ENCODE results near the gene LARGE2. TPM values are rescaled to one million over a fixed set of nuclear protein-coding genes. Genes with fewer than 3 reads are reported as not detected.

LARGE2 gene
- total RNA-seq, 1 donor: not detected

DNA sequence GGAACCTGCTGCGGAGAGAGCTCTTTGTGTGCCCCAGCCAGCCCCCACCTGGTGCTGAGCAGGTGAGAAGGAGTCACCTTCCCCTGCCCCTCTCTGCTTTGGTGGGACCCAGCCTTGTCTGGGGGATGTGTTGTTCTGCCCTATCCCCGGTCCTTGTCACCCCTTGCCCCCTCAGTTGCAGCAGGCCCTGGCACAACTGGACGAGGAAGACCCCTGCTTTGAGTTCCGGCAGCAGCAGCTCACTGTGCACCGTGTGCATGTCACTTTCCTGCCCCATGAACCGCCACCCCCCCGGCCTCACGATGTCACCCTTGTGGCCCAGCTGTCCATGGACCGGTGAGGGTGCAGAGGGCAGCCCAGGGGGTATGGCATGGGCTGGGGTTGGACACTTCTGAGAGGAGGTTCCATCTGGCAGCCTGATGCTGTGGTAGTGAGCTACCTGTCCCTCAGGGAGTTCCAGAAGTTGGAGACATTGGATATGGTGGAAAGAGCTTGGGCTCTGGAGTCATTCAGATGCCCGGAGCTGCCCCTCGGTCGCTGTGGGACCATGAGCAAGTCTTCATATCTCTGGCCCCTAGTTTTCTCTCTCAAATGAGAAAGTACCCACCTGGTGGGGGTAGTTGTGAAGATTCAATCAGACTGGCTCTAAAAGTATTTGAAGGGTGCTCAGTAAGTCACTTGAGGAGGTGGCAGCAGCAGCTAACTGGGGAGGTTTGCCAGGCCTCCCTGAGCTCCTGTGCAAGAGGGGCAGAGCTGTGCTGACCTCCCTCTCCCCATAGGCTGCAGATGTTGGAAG, 4.3 kb downstream of the LARGE2 start:
- Histone ChIP-seq H3K9me3 (ENCODE audit: low read depth, low read length) (no peaks in the 10 kb centered on the region), H3K36me3 (ENCODE audit: insufficient read depth, low read length) (no peaks in the 10 kb centered on the region), H4K20me1 (ENCODE audit: insufficient read depth, low read length) (peaks cover 3% of the 10 kb centered on the region), H3K27ac (ENCODE audit: low read depth, low read length) (no peak overlapping the region), H3K4me2 (ENCODE audit: insufficient read depth, low read length) (no peak overlapping the region), H3K79me2 (ENCODE audit: insufficient read depth, low read length) (no peaks in the 10 kb centered on the region), H3K27me3 (ENCODE audit: insufficient read depth, low read length) (peaks cover 45% of the 10 kb centered on the region), H3K4me1 (ENCODE audit: insufficient read depth, low read length) (no peaks in the 10 kb centered on the region), H3K4me3 (ENCODE audit: insufficient read depth, low read length) (no peak overlapping the region), H2AFZ (ENCODE audit: low read length) (no peak overlapping the region)
- TF ChIP-seq CTCF (IDR thresholded peaks at IDR 0.05; ENCODE audit: extremely low read depth, low read depth, low read length): no peak
- peak; percentile 81 for DNase-seq (ENCODE audit: insufficient read length, low spot score, missing footprints)

- no peak for TF ChIP-seq CTCF (IDR thresholded peaks at IDR 0.05; ENCODE audit: extremely low read depth, low read depth, low read length)
- H3K36me3 ChIP-seq (ENCODE audit: insufficient read depth, low read length): no peaks in the 10 kb centered on the region
- H3K27ac ChIP-seq (ENCODE audit: low read depth, low read length): no peak overlapping the region
- peaks cover 5% of the 10 kb centered on the region for H4K20me1 ChIP-seq (ENCODE audit: insufficient read depth, low read length)
- H3K27me3 ChIP-seq (ENCODE audit: insufficient read depth, low read length): peaks cover 39% of the 10 kb centered on the region
- no peak overlapping the region for H2AFZ ChIP-seq (ENCODE audit: low read length)
- H3K4me3 ChIP-seq (ENCODE audit: insufficient read depth, low read length): no peak overlapping the region
- no peak overlapping the region for H3K4me2 ChIP-seq (ENCODE audit: insufficient read depth, low read length)
- no peaks in the 10 kb centered on the region for H3K9me3 ChIP-seq (ENCODE audit: low read depth, low read length)
- H3K79me2 ChIP-seq (ENCODE audit: insufficient read depth, low read length): no peaks in the 10 kb centered on the region
- no peaks in the 10 kb centered on the region for H3K4me1 ChIP-seq (ENCODE audit: insufficient read depth, low read length)
- DNase-seq (ENCODE audit: insufficient read length, low spot score, missing footprints): peak; percentile 77
These were observed 4.9 kb downstream of the LARGE2 start for GRCh38 chr11:45927332-45927683.

DNA sequence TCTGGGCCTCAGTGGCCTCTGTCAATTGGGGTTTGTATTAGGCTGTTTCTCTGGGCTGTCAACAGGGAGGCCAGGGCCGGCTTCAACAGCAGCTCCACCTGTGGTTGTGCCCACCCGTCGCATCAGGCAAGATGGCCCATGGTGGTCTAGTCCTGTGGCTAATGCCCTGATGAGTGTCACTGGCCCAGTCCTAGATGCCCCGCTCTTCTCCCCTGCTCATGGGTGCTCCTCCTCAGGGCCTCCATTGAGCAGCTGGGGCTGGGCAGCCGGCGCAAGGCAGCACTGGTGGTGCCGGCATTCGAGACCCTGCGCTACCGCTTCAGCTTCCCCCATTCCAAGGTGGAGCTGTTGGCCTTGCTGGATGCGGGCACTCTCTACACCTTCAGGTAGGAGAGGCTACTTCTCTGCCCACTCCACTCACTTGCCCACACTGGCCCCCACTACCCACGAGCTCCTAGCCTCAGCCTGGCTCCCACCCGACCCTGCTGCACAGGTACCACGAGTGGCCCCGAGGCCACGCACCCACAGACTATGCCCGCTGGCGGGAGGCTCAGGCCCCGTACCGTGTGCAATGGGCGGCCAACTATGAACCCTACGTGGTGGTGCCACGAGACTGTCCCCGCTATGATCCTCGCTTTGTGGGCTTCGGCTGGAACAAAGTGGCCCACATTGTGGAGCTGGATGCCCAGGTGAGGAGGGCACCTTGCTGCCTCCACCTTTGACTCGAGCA, 5.4 kb downstream of the LARGE2 start:
- H4K20me1 ChIP-seq (ENCODE audit: insufficient read depth, low read length): peaks cover 5% of the 10 kb centered on the region
- TF ChIP-seq CTCF (IDR thresholded peaks at IDR 0.05; ENCODE audit: extremely low read depth, low read depth, low read length): no peak
- H3K9me3 ChIP-seq (ENCODE audit: low read depth, low read length): no peaks in the 10 kb centered on the region
- no peak overlapping the region for H3K27ac ChIP-seq (ENCODE audit: low read depth, low read length)
- peaks cover 33% of the 10 kb centered on the region for H3K27me3 ChIP-seq (ENCODE audit: insufficient read depth, low read length)
- no peak overlapping the region for H2AFZ ChIP-seq (ENCODE audit: low read length)
- H3K4me3 ChIP-seq (ENCODE audit: insufficient read depth, low read length): no peak overlapping the region
- no peak overlapping the region for H3K4me2 ChIP-seq (ENCODE audit: insufficient read depth, low read length)
- peaks cover under 1% of the 10 kb centered on the region for H3K36me3 ChIP-seq (ENCODE audit: insufficient read depth, low read length)
- no peaks in the 10 kb centered on the region for H3K79me2 ChIP-seq (ENCODE audit: insufficient read depth, low read length)
- DNase-seq (ENCODE audit: insufficient read length, low spot score, missing footprints): peak; percentile 76
- H3K4me1 ChIP-seq (ENCODE audit: insufficient read depth, low read length): no peaks in the 10 kb centered on the region

- no peak overlapping the region for H3K27ac ChIP-seq (ENCODE audit: low read depth, low read length)
- H3K4me1 ChIP-seq (ENCODE audit: insufficient read depth, low read length): no peaks in the 10 kb centered on the region
- H3K9me3 ChIP-seq (ENCODE audit: low read depth, low read length): no peaks in the 10 kb centered on the region
- H3K27me3 ChIP-seq (ENCODE audit: insufficient read depth, low read length): peaks cover 26% of the 10 kb centered on the region
- H3K79me2 ChIP-seq (ENCODE audit: insufficient read depth, low read length): no peaks in the 10 kb centered on the region
- no peak overlapping the region for H3K4me3 ChIP-seq (ENCODE audit: insufficient read depth, low read length)
- DNase-seq (ENCODE audit: insufficient read length, low spot score, missing footprints): peak; percentile 73
- peaks cover 5% of the 10 kb centered on the region for H4K20me1 ChIP-seq (ENCODE audit: insufficient read depth, low read length)
- H2AFZ ChIP-seq (ENCODE audit: low read length): no peak overlapping the region
- H3K4me2 ChIP-seq (ENCODE audit: insufficient read depth, low read length): no peak overlapping the region
- TF ChIP-seq CTCF (IDR thresholded peaks at IDR 0.05; ENCODE audit: extremely low read depth, low read depth, low read length): no peak
- H3K36me3 ChIP-seq (ENCODE audit: insufficient read depth, low read length): peaks cover 9% of the 10 kb centered on the region
These were observed 6.2 kb downstream of the LARGE2 start for GRCh38 chr11:45928535-45929215.

All from osteoblast (primary cell).